WTC11 (cell line): Measurements from ENCODE around the gene ITPKB. TPM values are rescaled to one million over a fixed set of nuclear protein-coding genes. Genes with fewer than 3 reads are reported as not detected.
A peak's percentile ranks its signal among the peaks of the same experiment; 100 is the strongest.

ENCODE experiments used
- ESRRA ChIP-seq: sonication (generic); formaldehyde crosslinking; IDR thresholded peaks from 2 replicates; pipeline ENCODE4 v1.8.1; 2022; ENCODE audit warnings: mild to moderate bottlenecking, missing genetic modification reagents, borderline replicate concordance
- GRHL2 ChIP-seq: fragments of 250-450 bp; sonication (Bioruptor Pico); IDR thresholded peaks from 2 replicates; pipeline ENCODE4 v1.8.0; 2022; ENCODE audit warnings: mild to moderate bottlenecking, moderate library complexity; ENCODE audit not compliant: insufficient replicate concordance, severe bottlenecking
- HMGA2 ChIP-seq: fragments of 250-450 bp; sonication (Bioruptor Pico); IDR thresholded peaks from 2 replicates; pipeline ENCODE4 v1.4.0; 2021; ENCODE audit warnings: mild to moderate bottlenecking, moderate library complexity
- IRF2 ChIP-seq: sonication (generic); formaldehyde crosslinking; IDR thresholded peaks from 2 replicates; pipeline ENCODE4 v1.8.0; 2022; ENCODE audit warnings: low read depth, missing genetic modification reagents, borderline replicate concordance
- JUN ChIP-seq: sonication (generic); formaldehyde crosslinking; IDR thresholded peaks from 2 replicates; pipeline ENCODE4 v1.8.0; 2023; ENCODE audit warnings: mild to moderate bottlenecking, missing genetic modification reagents
- MLX ChIP-seq: sonication (generic); formaldehyde crosslinking; IDR thresholded peaks from 2 replicates; pipeline ENCODE4 v1.8.1; 2023; ENCODE audit warnings: mild to moderate bottlenecking, missing genetic modification reagents, moderate library complexity
- NR1H2 ChIP-seq: sonication (generic); formaldehyde crosslinking; IDR thresholded peaks from 2 replicates; pipeline ENCODE4 v1.9.0; 2021; ENCODE audit warnings: mild to moderate bottlenecking, moderate library complexity, missing genetic modification reagents
- NR2C2 ChIP-seq: sonication (generic); formaldehyde crosslinking; IDR thresholded peaks from 2 replicates; pipeline ENCODE4 v1.8.0; 2022; ENCODE audit warnings: mild to moderate bottlenecking, missing genetic modification reagents
- PRRX2 ChIP-seq: fragments of 250-450 bp; sonication (Bioruptor Pico); IDR thresholded peaks from 2 replicates; pipeline ENCODE4 v1.8.0; 2021; ENCODE audit warnings: mild to moderate bottlenecking
- SMAD3 ChIP-seq: sonication (generic); formaldehyde crosslinking; IDR thresholded peaks from 2 replicates; pipeline ENCODE4 v1.8.0; 2022; ENCODE audit warnings: missing genetic modification reagents, mild to moderate bottlenecking, borderline replicate concordance
- SOX15 ChIP-seq: fragments of 250-450 bp; sonication (Bioruptor Pico); IDR thresholded peaks from 2 replicates; pipeline ENCODE4 v1.9.0; 2021; ENCODE audit warnings: mild to moderate bottlenecking
- TEAD1 ChIP-seq: sonication (generic); formaldehyde crosslinking; IDR thresholded peaks from 2 replicates; pipeline ENCODE4 v1.8.0; 2022; ENCODE audit warnings: mild to moderate bottlenecking, missing genetic modification reagents
- ZNF138 ChIP-seq: sonication (generic); formaldehyde crosslinking; conservative IDR thresholded peaks from 2 replicates; pipeline ENCODE4 v1.8.1; 2022; ENCODE audit warnings: mild to moderate bottlenecking, moderate library complexity, missing genetic modification reagents
- ZNF219 ChIP-seq: sonication (generic); formaldehyde crosslinking; IDR thresholded peaks from 2 replicates; pipeline ENCODE4 v1.8.0; 2023; ENCODE audit warnings: missing genetic modification reagents, mild to moderate bottlenecking, borderline replicate concordance
- ZNF263 ChIP-seq: sonication (generic); formaldehyde crosslinking; IDR thresholded peaks from 2 replicates; pipeline ENCODE4 v1.8.1; 2022; ENCODE audit warnings: low read depth, mild to moderate bottlenecking, moderate library complexity, missing genetic modification reagents
- ZNF281 ChIP-seq: sonication (generic); formaldehyde crosslinking; IDR thresholded peaks from 2 replicates; pipeline ENCODE4 v1.8.0; 2023; ENCODE audit warnings: mild to moderate bottlenecking, missing genetic modification reagents
- ZNF416 ChIP-seq: fragments of 250-450 bp; sonication (Bioruptor Pico); IDR thresholded peaks from 2 replicates; pipeline ENCODE4 v1.9.0; 2021; ENCODE audit warnings: mild to moderate bottlenecking, inconsistent platforms
- total RNA-seq: library from RNA; stranded (reverse); gene quantifications from 3 replicates; pipeline ENCODE4 v1.2.3, GENCODE V29; 2021
- TF ChIP-seq, protein P1 (sequence below): fragments of 250-450 bp; sonication (Bioruptor Pico); IDR thresholded peaks from 2 replicates; pipeline ENCODE4 v1.9.0; 2021; ENCODE audit warnings: mild to moderate bottlenecking, borderline replicate concordance
- TF ChIP-seq, protein P2 (sequence below): fragments of 250-450 bp; sonication (Bioruptor Pico); IDR thresholded peaks from 2 replicates; pipeline ENCODE4 v1.9.0; 2021; ENCODE audit warnings: mild to moderate bottlenecking
- TF ChIP-seq, protein P3 (sequence below): sonication (generic); formaldehyde crosslinking; conservative IDR thresholded peaks from 2 replicates; pipeline ENCODE4 v1.8.1; 2023; ENCODE audit warnings: mild to moderate bottlenecking, low read depth, missing genetic modification reagents, moderate library complexity
- TF ChIP-seq, protein P4 (sequence below): sonication (generic); formaldehyde crosslinking; IDR thresholded peaks from 2 replicates; pipeline ENCODE4 v1.8.1; 2023; ENCODE audit warnings: mild to moderate bottlenecking, missing genetic modification reagents
- TF ChIP-seq, protein P5 (sequence below): fragments of 250-450 bp; sonication (Bioruptor Pico); IDR thresholded peaks from 2 replicates; pipeline ENCODE4 v1.9.0; 2021; ENCODE audit warnings: moderate library complexity, mild to moderate bottlenecking, inconsistent platforms, borderline replicate concordance
- TF ChIP-seq, protein P6 (sequence below): sonication (generic); formaldehyde crosslinking; IDR thresholded peaks from 2 replicates; pipeline ENCODE4 v1.8.1; 2022; ENCODE audit warnings: mild to moderate bottlenecking, moderate library complexity, missing genetic modification reagents

The ITPKB gene
- total RNA-seq, 1 experiment from 2014 or later = 15.6 TPM

GRCh38 chr1:226679853-226680516 is 59.1 kb downstream of the ITPKB start (continued):
- TF ChIP-seq, protein P1, sequence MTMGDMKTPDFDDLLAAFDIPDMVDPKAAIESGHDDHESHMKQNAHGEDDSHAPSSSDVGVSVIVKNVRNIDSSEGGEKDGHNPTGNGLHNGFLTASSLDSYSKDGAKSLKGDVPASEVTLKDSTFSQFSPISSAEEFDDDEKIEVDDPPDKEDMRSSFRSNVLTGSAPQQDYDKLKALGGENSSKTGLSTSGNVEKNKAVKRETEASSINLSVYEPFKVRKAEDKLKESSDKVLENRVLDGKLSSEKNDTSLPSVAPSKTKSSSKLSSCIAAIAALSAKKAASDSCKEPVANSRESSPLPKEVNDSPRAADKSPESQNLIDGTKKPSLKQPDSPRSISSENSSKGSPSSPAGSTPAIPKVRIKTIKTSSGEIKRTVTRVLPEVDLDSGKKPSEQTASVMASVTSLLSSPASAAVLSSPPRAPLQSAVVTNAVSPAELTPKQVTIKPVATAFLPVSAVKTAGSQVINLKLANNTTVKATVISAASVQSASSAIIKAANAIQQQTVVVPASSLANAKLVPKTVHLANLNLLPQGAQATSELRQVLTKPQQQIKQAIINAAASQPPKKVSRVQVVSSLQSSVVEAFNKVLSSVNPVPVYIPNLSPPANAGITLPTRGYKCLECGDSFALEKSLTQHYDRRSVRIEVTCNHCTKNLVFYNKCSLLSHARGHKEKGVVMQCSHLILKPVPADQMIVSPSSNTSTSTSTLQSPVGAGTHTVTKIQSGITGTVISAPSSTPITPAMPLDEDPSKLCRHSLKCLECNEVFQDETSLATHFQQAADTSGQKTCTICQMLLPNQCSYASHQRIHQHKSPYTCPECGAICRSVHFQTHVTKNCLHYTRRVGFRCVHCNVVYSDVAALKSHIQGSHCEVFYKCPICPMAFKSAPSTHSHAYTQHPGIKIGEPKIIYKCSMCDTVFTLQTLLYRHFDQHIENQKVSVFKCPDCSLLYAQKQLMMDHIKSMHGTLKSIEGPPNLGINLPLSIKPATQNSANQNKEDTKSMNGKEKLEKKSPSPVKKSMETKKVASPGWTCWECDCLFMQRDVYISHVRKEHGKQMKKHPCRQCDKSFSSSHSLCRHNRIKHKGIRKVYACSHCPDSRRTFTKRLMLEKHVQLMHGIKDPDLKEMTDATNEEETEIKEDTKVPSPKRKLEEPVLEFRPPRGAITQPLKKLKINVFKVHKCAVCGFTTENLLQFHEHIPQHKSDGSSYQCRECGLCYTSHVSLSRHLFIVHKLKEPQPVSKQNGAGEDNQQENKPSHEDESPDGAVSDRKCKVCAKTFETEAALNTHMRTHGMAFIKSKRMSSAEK (CRISPR knock-in tag) = no peak
- TF ChIP-seq ESRRA (no peak), ZNF416 (CRISPR knock-in tag) (no peak), HMGA2 (CRISPR knock-in tag) (no peak), PRRX2 (no peak), ZNF219 (CRISPR knock-in tag) (no peak), MLX (CRISPR knock-in tag) (no peak), GRHL2 (CRISPR knock-in tag) (no peak), NR2C2 (CRISPR knock-in tag) (no peak), SOX15 (no peak), ZNF138 (no peak), JUN (CRISPR knock-in tag) (no peak), SMAD3 (CRISPR knock-in tag) (no peak), ZNF263 (CRISPR knock-in tag) (no peak), ZNF281 (CRISPR knock-in tag) (peak; percentile 40; the same call in 1 of the 2 replicates), NR1H2 (no peak), IRF2 (no peak), TEAD1 (CRISPR knock-in tag) (peak; percentile 99)
- TF ChIP-seq, protein P2, sequence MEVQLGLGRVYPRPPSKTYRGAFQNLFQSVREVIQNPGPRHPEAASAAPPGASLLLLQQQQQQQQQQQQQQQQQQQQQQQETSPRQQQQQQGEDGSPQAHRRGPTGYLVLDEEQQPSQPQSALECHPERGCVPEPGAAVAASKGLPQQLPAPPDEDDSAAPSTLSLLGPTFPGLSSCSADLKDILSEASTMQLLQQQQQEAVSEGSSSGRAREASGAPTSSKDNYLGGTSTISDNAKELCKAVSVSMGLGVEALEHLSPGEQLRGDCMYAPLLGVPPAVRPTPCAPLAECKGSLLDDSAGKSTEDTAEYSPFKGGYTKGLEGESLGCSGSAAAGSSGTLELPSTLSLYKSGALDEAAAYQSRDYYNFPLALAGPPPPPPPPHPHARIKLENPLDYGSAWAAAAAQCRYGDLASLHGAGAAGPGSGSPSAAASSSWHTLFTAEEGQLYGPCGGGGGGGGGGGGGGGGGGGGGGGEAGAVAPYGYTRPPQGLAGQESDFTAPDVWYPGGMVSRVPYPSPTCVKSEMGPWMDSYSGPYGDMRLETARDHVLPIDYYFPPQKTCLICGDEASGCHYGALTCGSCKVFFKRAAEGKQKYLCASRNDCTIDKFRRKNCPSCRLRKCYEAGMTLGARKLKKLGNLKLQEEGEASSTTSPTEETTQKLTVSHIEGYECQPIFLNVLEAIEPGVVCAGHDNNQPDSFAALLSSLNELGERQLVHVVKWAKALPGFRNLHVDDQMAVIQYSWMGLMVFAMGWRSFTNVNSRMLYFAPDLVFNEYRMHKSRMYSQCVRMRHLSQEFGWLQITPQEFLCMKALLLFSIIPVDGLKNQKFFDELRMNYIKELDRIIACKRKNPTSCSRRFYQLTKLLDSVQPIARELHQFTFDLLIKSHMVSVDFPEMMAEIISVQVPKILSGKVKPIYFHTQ (CRISPR knock-in tag) = no peak
- TF ChIP-seq, protein P3, sequence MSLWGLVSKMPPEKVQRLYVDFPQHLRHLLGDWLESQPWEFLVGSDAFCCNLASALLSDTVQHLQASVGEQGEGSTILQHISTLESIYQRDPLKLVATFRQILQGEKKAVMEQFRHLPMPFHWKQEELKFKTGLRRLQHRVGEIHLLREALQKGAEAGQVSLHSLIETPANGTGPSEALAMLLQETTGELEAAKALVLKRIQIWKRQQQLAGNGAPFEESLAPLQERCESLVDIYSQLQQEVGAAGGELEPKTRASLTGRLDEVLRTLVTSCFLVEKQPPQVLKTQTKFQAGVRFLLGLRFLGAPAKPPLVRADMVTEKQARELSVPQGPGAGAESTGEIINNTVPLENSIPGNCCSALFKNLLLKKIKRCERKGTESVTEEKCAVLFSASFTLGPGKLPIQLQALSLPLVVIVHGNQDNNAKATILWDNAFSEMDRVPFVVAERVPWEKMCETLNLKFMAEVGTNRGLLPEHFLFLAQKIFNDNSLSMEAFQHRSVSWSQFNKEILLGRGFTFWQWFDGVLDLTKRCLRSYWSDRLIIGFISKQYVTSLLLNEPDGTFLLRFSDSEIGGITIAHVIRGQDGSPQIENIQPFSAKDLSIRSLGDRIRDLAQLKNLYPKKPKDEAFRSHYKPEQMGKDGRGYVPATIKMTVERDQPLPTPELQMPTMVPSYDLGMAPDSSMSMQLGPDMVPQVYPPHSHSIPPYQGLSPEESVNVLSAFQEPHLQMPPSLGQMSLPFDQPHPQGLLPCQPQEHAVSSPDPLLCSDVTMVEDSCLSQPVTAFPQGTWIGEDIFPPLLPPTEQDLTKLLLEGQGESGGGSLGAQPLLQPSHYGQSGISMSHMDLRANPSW (CRISPR knock-in tag) = no peak
- TF ChIP-seq, protein P4, sequence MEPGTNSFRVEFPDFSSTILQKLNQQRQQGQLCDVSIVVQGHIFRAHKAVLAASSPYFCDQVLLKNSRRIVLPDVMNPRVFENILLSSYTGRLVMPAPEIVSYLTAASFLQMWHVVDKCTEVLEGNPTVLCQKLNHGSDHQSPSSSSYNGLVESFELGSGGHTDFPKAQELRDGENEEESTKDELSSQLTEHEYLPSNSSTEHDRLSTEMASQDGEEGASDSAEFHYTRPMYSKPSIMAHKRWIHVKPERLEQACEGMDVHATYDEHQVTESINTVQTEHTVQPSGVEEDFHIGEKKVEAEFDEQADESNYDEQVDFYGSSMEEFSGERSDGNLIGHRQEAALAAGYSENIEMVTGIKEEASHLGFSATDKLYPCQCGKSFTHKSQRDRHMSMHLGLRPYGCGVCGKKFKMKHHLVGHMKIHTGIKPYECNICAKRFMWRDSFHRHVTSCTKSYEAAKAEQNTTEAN (CRISPR knock-in tag) = no peak
- TF ChIP-seq, protein P5, sequence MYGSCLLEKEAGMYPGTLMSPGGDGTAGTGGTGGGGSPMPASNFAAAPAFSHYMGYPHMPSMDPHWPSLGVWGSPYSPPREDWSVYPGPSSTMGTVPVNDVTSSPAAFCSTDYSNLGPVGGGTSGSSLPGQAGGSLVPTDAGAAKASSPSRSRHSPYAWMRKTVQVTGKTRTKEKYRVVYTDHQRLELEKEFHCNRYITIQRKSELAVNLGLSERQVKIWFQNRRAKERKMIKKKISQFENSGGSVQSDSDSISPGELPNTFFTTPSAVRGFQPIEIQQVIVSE (CRISPR knock-in tag) = no peak
- TF ChIP-seq, protein P6, sequence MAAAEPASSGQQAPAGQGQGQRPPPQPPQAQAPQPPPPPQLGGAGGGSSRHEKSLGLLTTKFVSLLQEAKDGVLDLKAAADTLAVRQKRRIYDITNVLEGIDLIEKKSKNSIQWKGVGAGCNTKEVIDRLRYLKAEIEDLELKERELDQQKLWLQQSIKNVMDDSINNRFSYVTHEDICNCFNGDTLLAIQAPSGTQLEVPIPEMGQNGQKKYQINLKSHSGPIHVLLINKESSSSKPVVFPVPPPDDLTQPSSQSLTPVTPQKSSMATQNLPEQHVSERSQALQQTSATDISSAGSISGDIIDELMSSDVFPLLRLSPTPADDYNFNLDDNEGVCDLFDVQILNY (CRISPR knock-in tag) = no peak
